IMR-90 (cell line): ENCODE results near the gene GLYATL2. TPM values are rescaled to one million over a fixed set of nuclear protein-coding genes. Genes with fewer than 3 reads are reported as not detected.

Experiments
- ATAC-seq: fragments of 200-7000 bp; cut with Tn5 transposase; 2 replicates; pipeline ENCODE4 v1.9.1; 2020; ENCODE audit warnings: low read depth, mild to moderate bottlenecking, moderate library complexity
- BruUV-seq: library from RNA; stranded (reverse); fragments of 400-500 nt; replicated peaks from 2 replicates; lab custom pipeline; 2021; lab: Mats Ljungman, UMichigan
- CTCF ChIA-PET: fragments of 300-600 bp; formaldehyde crosslinking; extraction: SDS; loops from one replicate; lab custom pipeline; 2021; ENCODE audit warnings: antibody characterized with exemption; lab: Yijun Ruan, JAX
- POLR2A ChIA-PET: fragments of 300-600 bp; sonication (Branson Sonifier 250); formaldehyde crosslinking; loops from one replicate; lab custom pipeline; 2022; ENCODE audit warnings: antibody characterized with exemption; ENCODE audit not compliant: unreplicated experiment; lab: Charles Lee
- DNase-seq: peaks from one replicate; pipeline ENCODE4 v3.0.0; 2013
- H2AFZ ChIP-seq: replicated peaks from 2 replicates; pipeline ENCODE3; 2013; ENCODE audit warnings: low read length, mild to moderate bottlenecking; ENCODE audit not compliant: poor library complexity
- H2AK5ac ChIP-seq: 2 replicates; pipeline ENCODE4 v1.6.1; 2013; ENCODE audit warnings: low read depth, low read length, inconsistent platforms
- H2AK9ac ChIP-seq: replicated peaks from 2 replicates; pipeline ENCODE3; 2013; ENCODE audit warnings: mild to moderate bottlenecking, low read depth, low read length, moderate library complexity; ENCODE audit not compliant: poor library complexity
- H2BK120ac ChIP-seq: 2 replicates; pipeline ENCODE4 v1.6.1; 2013; ENCODE audit warnings: low read depth, low read length, inconsistent platforms
- H2BK15ac ChIP-seq: 3 replicates; pipeline ENCODE4 v1.6.1; 2013; ENCODE audit warnings: low read depth, low read length, inconsistent platforms
- H2BK20ac ChIP-seq: 2 replicates; pipeline ENCODE4 v1.6.1; 2013; ENCODE audit warnings: low read depth, mild to moderate bottlenecking, inconsistent platforms, low read length, moderate library complexity
- H2BK5ac ChIP-seq: 2 replicates; pipeline ENCODE4 v1.6.1; 2013; ENCODE audit warnings: mild to moderate bottlenecking, low read depth, low read length, inconsistent platforms; ENCODE audit not compliant: poor library complexity, severe bottlenecking
- H3K14ac ChIP-seq: replicated peaks from 2 replicates; pipeline ENCODE4 v1.6.1; 2013; ENCODE audit warnings: low read depth, low read length, inconsistent platforms
- H3K18ac ChIP-seq: 2 replicates; pipeline ENCODE4 v1.6.1; 2013; ENCODE audit warnings: low read depth, low read length, control low read depth
- H3K23ac ChIP-seq: 2 replicates; pipeline ENCODE4 v1.6.1; 2013; ENCODE audit warnings: low read depth, low read length, inconsistent platforms
- H3K27ac ChIP-seq: 2 replicates; pipeline ENCODE4 v1.5.1; 2013; ENCODE audit warnings: mild to moderate bottlenecking, control low read depth, low read length; ENCODE audit not compliant: insufficient read depth
- H3K27me3 ChIP-seq: 2 replicates; pipeline ENCODE4 v1.6.1; 2013; ENCODE audit warnings: low read length; ENCODE audit not compliant: control insufficient read depth, insufficient read depth
- H3K36me3 ChIP-seq: 2 replicates; pipeline ENCODE4 v1.6.1; 2013; ENCODE audit warnings: low read length, mixed read lengths; ENCODE audit not compliant: control insufficient read depth, insufficient read depth
- H3K4ac ChIP-seq: 2 replicates; pipeline ENCODE4 v1.6.1; 2013; ENCODE audit warnings: low read depth, low read length, inconsistent platforms
- H3K4me1 ChIP-seq: 2 replicates; pipeline ENCODE4 v1.6.1; 2013; ENCODE audit warnings: low read length, mixed read lengths; ENCODE audit not compliant: control insufficient read depth, insufficient read depth
- H3K4me2 ChIP-seq: 2 replicates; pipeline ENCODE4 v1.6.1; 2013; ENCODE audit warnings: low read depth, mild to moderate bottlenecking, control low read depth, low read length, moderate library complexity
- H3K4me3 ChIP-seq: 2 replicates; pipeline ENCODE4 v1.5.1; 2013; ENCODE audit warnings: low read depth, mild to moderate bottlenecking, control low read depth, low read length, moderate library complexity; ENCODE audit not compliant: insufficient read depth
- H3K56ac ChIP-seq: 2 replicates; pipeline ENCODE4 v1.6.1; 2013; ENCODE audit warnings: low read length, inconsistent platforms; ENCODE audit not compliant: insufficient read depth; ENCODE audit errors: extremely low read depth
- H3K79me1 ChIP-seq, 2 experiments: 2 replicates each; pipeline ENCODE4 v1.6.1; 2013; ENCODE audit warnings: low read length in 2 of 2, inconsistent platforms in 1 of 2, low read depth in 1 of 2
- H3K9ac ChIP-seq: 2 replicates; pipeline ENCODE4 v1.6.1; 2013; ENCODE audit warnings: low read depth, low read length, control low read depth
- H3K9me1 ChIP-seq: 2 replicates; pipeline ENCODE4 v1.6.1; 2013; ENCODE audit warnings: low read length, inconsistent platforms; ENCODE audit not compliant: insufficient read depth
- H3K9me3 ChIP-seq: 2 replicates; pipeline ENCODE4 v1.6.1; 2013; ENCODE audit warnings: low read length; ENCODE audit not compliant: control insufficient read depth, insufficient read depth
- H4K20me1 ChIP-seq: 2 replicates; pipeline ENCODE4 v1.6.1; 2013; ENCODE audit warnings: low read length, inconsistent platforms; ENCODE audit not compliant: insufficient read depth
- H4K5ac ChIP-seq: 2 replicates; pipeline ENCODE4 v1.6.1; 2013; ENCODE audit warnings: mild to moderate bottlenecking, low read depth, low read length, control low read depth
- H4K8ac ChIP-seq, 2 experiments: 2 replicates each; pipeline ENCODE4 v1.6.1; 2013; ENCODE audit warnings: low read depth in 2 of 2, low read length in 2 of 2, control low read depth in 1 of 2, inconsistent platforms in 1 of 2
- H4K91ac ChIP-seq: 2 replicates; pipeline ENCODE4 v1.6.1; 2013; ENCODE audit warnings: low read depth, low read length, inconsistent platforms; ENCODE audit not compliant: insufficient read depth
- BHLHE40 ChIP-seq: fragments of 150-350 bp; IDR thresholded peaks from 2 replicates; pipeline ENCODE4 v1.6.1; 2016; ENCODE audit warnings: mild to moderate bottlenecking, low read depth, low read length
- CEBPB ChIP-seq: IDR thresholded peaks from 2 replicates; pipeline ENCODE4 v1.6.1; 2012; ENCODE audit warnings: low read depth, low read length, improper control_type of control experiment
- MAFK ChIP-seq: IDR thresholded peaks from 2 replicates; pipeline ENCODE4 v1.6.1; 2012; ENCODE audit warnings: low read depth, low read length, improper control_type of control experiment
- MXI1 ChIP-seq: IDR thresholded peaks from 2 replicates; pipeline ENCODE4 v1.6.1; 2012; ENCODE audit warnings: low read depth, mild to moderate bottlenecking, low read length, moderate library complexity, borderline replicate concordance
- NFE2L2 ChIP-seq: fragments of 150-350 bp; IDR thresholded peaks from 2 replicates; pipeline ENCODE4 v1.6.1; 2016; ENCODE audit warnings: low read depth, mild to moderate bottlenecking, low read length
- POLR2A ChIP-seq: IDR thresholded peaks from 2 replicates; pipeline ENCODE4 v1.6.1; 2012; ENCODE audit warnings: mild to moderate bottlenecking, low read depth, low read length
- RCOR1 ChIP-seq: IDR thresholded peaks from 2 replicates; pipeline ENCODE4 v1.6.1; 2012; ENCODE audit warnings: mild to moderate bottlenecking, low read length, improper control_type of control experiment; ENCODE audit not compliant: insufficient replicate concordance
- RFX5 ChIP-seq: IDR thresholded peaks from 2 replicates; pipeline ENCODE4 v1.8.0; 2012; ENCODE audit warnings: low read depth, mild to moderate bottlenecking, low read length, moderate library complexity
- WGBS, 2 experiments: methylation state at CpG; one replicate each; pipeline versions ENCODE4 v1.1.5 to v1.1.7; 2013; ENCODE audit warnings: missing lambda C conversion rate in 2 of 2; ENCODE audit not compliant: insufficient read length in 1 of 2; ENCODE audit errors: extremely low coverage in 2 of 2; 5-methylcytosine and 5-hydroxymethylcytosine counted together
- dilution Hi-C: fragments of 300-500 bp; cut with HindIII; formaldehyde crosslinking; loops from one replicate; pipeline ENCODE4 v1.14.3; 2018; ENCODE audit warnings: low sequenced_read_pairs; ENCODE audit not compliant: unreplicated experiment
- in situ Hi-C: fragments of 300-500 bp; cut with MboI; formaldehyde crosslinking; loops from 3 replicates; pipeline ENCODE4 v1.14.3; 2019; ENCODE audit warnings: low sequenced_read_pairs, inconsistent platforms, mixed read lengths
- intact Hi-C: fragments of 100-400 bp; cut with micrococcal nuclease; formaldehyde crosslinking; loops from 2 replicates; pipeline ENCODE4 v1.10.0; 2022
- polyA plus RNA-seq, 3 experiments: library from polyadenylated mRNA; depleted of rRNA; stranded (reverse); fragments of >200 nt; gene quantifications; 2 replicates each; pipeline ENCODE4 v1.2.3, GENCODE V29; 2012; ENCODE audit warnings: low replicate concordance in 1 of 3
- total RNA-seq: library from RNA; depleted of rRNA; stranded (reverse); fragments of >200 nt; gene quantifications from 2 replicates; pipeline ENCODE4 v1.2.3, GENCODE V29; 2012
- TF ChIP-seq, protein P1 (sequence below): fragments of 150-350 bp; IDR thresholded peaks from 2 replicates; pipeline ENCODE4 v1.6.1; 2016; ENCODE audit warnings: low read depth, mild to moderate bottlenecking, low read length, moderate library complexity, borderline replicate concordance
- TF ChIP-seq, protein P2 (sequence below): fragments of 150-350 bp; IDR thresholded peaks from 2 replicates; pipeline ENCODE4 v1.6.1; 2017; ENCODE audit warnings: mild to moderate bottlenecking, antibody characterized with exemption, low read length, low read depth

Gene GLYATL2
- total and polyA plus RNA-seq, 2 of the 4 experiments (the other 2 are of a cell fraction) = 0.36 to 0.77 TPM

DNA sequence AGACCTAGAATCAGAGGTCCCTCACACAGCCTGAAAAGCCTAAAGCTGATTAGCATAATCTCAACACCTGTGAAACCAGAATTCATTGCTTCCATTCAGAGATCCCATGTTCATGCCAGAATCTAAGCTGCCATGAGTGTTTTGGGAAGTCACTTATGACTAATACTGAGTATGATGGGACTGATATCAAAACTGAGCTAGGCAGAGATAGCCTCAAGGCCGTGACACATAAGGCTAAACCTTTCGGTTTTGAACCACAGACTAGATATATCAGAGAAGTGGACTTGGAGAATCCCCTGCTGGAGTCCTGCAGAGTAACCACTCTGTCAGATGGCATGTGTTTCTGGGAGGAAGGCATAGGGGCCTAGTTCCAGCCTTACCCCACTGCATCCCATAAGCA lies 23.1 kb upstream of the GLYATL2 start:
- ATAC-seq (no peak), DNase-seq (no peak)
- Histone ChIP-seq H3K18ac (no peak overlapping the region), H3K36me3 (no peaks in the 10 kb centered on the region), H2BK15ac (no peak overlapping the region), H3K27me3 (no peaks in the 10 kb centered on the region), H3K9me1 (no peaks in the 10 kb centered on the region), H2AK5ac (no peak overlapping the region), H3K56ac (no peak overlapping the region), H3K27ac (no peak overlapping the region), H3K9ac (no peak overlapping the region), H4K20me1 (no peaks in the 10 kb centered on the region), H2BK20ac (no peak overlapping the region), H4K91ac (no peak overlapping the region), H3K14ac (no peak overlapping the region), H3K79me1 (no peaks in the 10 kb centered on the region), H3K4ac (no peak overlapping the region), H4K8ac (no peak overlapping the region), H2BK120ac (no peak overlapping the region), H3K9me3 (no peaks in the 10 kb centered on the region; the same call in 1 of the 2 replicates), H3K4me1 (no peaks in the 10 kb centered on the region), H3K23ac (no peak overlapping the region), H2AK9ac (no peak overlapping the region), H2BK5ac (no peak overlapping the region), H2AFZ (no peak overlapping the region), H3K4me3 (no peak overlapping the region), H4K5ac (no peak overlapping the region), H3K4me2 (no peak overlapping the region)
- BruUV-seq = no TSS peak
- dilution Hi-C loops (no loop called here), intact Hi-C loops (no loop called here), in situ Hi-C loops (loop anchor here (25.0 kb wide), 1 partner anchor 95 kb away; no protein-coding TSS in a partner anchor)
- no CpG with 5 or more reads among the region's 2 CpGs for WGBS, 2 experiments
- TF ChIP-seq RCOR1 (no peak), RFX5 (no peak), MAFK (no peak), POLR2A (no peak), BHLHE40 (no peak), NFE2L2 (no peak), MXI1 (no peak), CEBPB (no peak)
- TF ChIP-seq, protein P1, sequence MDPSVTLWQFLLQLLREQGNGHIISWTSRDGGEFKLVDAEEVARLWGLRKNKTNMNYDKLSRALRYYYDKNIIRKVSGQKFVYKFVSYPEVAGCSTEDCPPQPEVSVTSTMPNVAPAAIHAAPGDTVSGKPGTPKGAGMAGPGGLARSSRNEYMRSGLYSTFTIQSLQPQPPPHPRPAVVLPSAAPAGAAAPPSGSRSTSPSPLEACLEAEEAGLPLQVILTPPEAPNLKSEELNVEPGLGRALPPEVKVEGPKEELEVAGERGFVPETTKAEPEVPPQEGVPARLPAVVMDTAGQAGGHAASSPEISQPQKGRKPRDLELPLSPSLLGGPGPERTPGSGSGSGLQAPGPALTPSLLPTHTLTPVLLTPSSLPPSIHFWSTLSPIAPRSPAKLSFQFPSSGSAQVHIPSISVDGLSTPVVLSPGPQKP = no peak
- TF ChIP-seq, protein P2, sequence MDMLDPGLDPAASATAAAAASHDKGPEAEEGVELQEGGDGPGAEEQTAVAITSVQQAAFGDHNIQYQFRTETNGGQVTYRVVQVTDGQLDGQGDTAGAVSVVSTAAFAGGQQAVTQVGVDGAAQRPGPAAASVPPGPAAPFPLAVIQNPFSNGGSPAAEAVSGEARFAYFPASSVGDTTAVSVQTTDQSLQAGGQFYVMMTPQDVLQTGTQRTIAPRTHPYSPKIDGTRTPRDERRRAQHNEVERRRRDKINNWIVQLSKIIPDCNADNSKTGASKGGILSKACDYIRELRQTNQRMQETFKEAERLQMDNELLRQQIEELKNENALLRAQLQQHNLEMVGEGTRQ = no peak
- CTCF ChIA-PET = interaction anchor here (0.9 kb wide), 1 partner anchor 96 kb away, joined by 3 read pairs; no protein-coding TSS in a partner anchor
- POLR2A ChIA-PET = no interaction called here
